ENCODE results near the gene PRKD2. TPM values are rescaled to one million over a fixed set of nuclear protein-coding genes. Genes with fewer than 3 reads are reported as not detected.

Gene PRKD2
- total and polyA plus RNA-seq, 8 donors, result 13.8 to 90.3 (median 21.0) TPM

DNA sequence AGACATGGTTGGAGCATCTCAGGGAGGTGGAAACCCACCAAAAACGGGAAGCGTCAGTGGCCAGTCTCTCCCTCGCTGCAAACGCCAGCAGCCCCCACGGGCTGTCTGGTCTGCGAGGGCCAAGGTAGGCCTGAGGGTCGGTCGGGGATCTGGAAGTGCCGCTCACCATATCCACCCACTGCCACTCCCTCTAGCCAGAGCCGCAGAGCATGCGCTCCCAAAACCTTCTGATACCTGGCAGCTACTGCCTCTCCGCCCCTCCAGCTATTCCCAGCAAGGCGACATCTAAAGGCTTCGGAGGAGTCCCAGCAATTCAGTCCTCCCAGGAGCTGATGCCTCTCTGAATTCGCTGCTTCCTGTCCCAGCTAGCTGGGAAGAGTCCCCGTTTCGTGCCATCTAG, 24.5 kb upstream of the PRKD2 start:
- no peak overlapping the region for H3K27ac ChIP-seq
- DNase-seq (no peak), FAIRE-seq (no peak), ATAC-seq (no peak)
- TF ChIP-seq, protein P1, sequence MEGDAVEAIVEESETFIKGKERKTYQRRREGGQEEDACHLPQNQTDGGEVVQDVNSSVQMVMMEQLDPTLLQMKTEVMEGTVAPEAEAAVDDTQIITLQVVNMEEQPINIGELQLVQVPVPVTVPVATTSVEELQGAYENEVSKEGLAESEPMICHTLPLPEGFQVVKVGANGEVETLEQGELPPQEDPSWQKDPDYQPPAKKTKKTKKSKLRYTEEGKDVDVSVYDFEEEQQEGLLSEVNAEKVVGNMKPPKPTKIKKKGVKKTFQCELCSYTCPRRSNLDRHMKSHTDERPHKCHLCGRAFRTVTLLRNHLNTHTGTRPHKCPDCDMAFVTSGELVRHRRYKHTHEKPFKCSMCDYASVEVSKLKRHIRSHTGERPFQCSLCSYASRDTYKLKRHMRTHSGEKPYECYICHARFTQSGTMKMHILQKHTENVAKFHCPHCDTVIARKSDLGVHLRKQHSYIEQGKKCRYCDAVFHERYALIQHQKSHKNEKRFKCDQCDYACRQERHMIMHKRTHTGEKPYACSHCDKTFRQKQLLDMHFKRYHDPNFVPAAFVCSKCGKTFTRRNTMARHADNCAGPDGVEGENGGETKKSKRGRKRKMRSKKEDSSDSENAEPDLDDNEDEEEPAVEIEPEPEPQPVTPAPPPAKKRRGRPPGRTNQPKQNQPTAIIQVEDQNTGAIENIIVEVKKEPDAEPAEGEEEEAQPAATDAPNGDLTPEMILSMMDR (IDR thresholded peaks at IDR 0.05), result no peak
- peaks cover 0 to 11% (median 0%) of the 10 kb centered on the region in 3 donors for H3K4me1 ChIP-seq
- WGBS, 2 donors, result 85 to 86% methylated on average over 17 of the region's 17 CpGs
- no peak overlapping the region for H3K4me3 ChIP-seq
- peaks cover 0 to 11% (median 0%) of the 10 kb centered on the region in 3 donors for H3K36me3 ChIP-seq
- H3K27me3 ChIP-seq, result no peaks in the 10 kb centered on the region
- intact Hi-C loops (cut with DNase I), result no loop called here
- no peaks in the 10 kb centered on the region for H3K9me3 ChIP-seq

DNA sequence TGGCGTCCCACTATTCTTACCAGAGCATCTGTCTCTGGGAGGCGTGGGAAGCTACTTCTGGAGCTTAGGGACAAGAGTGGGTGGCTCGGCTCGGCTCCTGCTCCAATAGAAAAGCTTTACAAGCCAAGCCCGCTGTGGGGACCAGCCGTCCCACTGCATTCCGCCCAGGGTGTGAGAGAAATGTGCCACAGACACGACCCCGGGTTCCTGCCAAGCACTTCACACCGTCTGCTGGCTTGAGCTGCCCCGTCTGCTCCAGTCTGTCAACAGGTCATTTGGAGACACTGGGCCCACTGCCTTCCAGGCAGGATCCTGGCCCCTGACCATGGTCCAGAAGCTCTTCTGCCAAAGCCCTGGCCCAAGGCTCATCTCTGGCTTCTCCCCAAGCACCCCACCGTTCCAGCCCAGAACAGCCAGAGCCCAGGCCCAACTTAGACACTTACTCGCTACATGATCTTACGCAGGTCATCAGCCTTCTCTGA, 22.4 kb upstream of the PRKD2 start:
- intact Hi-C loops (cut with DNase I), result no loop called here
- H3K9me3 ChIP-seq, result no peaks in the 10 kb centered on the region
- 71 to 78% methylated on average over 14 of the region's 14 CpGs for WGBS, 2 donors
- TF ChIP-seq, protein P1 (IDR thresholded peaks at IDR 0.05), result no peak
- peak in 2 of 4 donors; percentile 11 to 15 for ATAC-seq
- no peak overlapping the region for H3K27ac ChIP-seq
- no peak for FAIRE-seq
- no peak overlapping the region for H3K4me3 ChIP-seq
- peaks cover 0 to 15% (median 0%) of the 10 kb centered on the region in 3 donors for H3K36me3 ChIP-seq
- H3K4me1 ChIP-seq, result peaks cover 0 to 7% (median 0%) of the 10 kb centered on the region in 3 donors
- peak in 1 of 6 donors; percentile 32 for DNase-seq
- H3K27me3 ChIP-seq, result no peaks in the 10 kb centered on the region

DNA sequence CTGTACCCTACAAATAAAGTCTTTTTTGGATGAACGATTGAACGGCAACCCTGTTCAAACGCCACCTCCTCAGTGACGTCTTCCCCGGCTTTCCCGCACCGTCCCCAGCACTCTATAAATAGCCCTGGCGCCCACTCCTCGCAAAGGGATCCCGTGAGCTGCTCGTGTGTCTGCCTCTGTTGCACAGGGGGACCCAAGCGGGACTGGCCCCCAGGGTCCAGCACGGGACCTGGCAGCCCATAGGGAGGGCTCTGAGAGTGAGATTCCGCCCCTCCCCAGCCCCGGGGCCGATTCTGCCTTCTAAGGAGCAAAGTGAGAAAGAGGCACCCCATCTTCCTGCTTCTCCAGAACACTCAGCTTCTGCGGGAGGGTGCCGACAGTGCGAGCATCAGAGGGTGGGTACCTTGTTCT, 20.9 kb upstream of the PRKD2 start:
- peaks cover 0 to 29% (median 6%) of the 10 kb centered on the region in 3 donors for H3K36me3 ChIP-seq
- H3K4me3 ChIP-seq, result no peak overlapping the region
- peaks cover 0 to under 1% (median 0%) of the 10 kb centered on the region in 3 donors for H3K4me1 ChIP-seq
- peak in 1 of 6 donors; percentile 37 for DNase-seq
- no peaks in the 10 kb centered on the region for H3K27me3 ChIP-seq
- TF ChIP-seq, protein P1 (IDR thresholded peaks at IDR 0.05), result no peak
- intact Hi-C loops (cut with DNase I), result no loop called here
- no peak overlapping the region for H3K27ac ChIP-seq
- H3K9me3 ChIP-seq, result no peaks in the 10 kb centered on the region
- 81 to 83% methylated on average over 19 of the region's 19 CpGs for WGBS, 2 donors
- no peak for FAIRE-seq
- ATAC-seq, result no peak

- no peak for FAIRE-seq
- intact Hi-C loops (cut with DNase I), result no loop called here
- Histone ChIP-seq H3K9me3 (no peaks in the 10 kb centered on the region), H3K27me3 (no peaks in the 10 kb centered on the region), H3K4me3 (no peak overlapping the region), H3K4me1 (no peaks in the 10 kb centered on the region), H3K36me3 (peaks cover 3 to 34% (median 10%) of the 10 kb centered on the region in 3 donors), H3K27ac (no peak overlapping the region)
- TF ChIP-seq, protein P1 (IDR thresholded peaks at IDR 0.05), result no peak
- peak in 1 of 6 donors; percentile 9 for DNase-seq
- ATAC-seq, result peak in 1 of 4 donors; percentile 12
- WGBS, 2 donors, result 65 to 68% methylated on average over 7 of the region's 7 CpGs
Measured at GRCh38 chr19:46737298-46737654, 20.4 kb upstream of the PRKD2 start.

DNA sequence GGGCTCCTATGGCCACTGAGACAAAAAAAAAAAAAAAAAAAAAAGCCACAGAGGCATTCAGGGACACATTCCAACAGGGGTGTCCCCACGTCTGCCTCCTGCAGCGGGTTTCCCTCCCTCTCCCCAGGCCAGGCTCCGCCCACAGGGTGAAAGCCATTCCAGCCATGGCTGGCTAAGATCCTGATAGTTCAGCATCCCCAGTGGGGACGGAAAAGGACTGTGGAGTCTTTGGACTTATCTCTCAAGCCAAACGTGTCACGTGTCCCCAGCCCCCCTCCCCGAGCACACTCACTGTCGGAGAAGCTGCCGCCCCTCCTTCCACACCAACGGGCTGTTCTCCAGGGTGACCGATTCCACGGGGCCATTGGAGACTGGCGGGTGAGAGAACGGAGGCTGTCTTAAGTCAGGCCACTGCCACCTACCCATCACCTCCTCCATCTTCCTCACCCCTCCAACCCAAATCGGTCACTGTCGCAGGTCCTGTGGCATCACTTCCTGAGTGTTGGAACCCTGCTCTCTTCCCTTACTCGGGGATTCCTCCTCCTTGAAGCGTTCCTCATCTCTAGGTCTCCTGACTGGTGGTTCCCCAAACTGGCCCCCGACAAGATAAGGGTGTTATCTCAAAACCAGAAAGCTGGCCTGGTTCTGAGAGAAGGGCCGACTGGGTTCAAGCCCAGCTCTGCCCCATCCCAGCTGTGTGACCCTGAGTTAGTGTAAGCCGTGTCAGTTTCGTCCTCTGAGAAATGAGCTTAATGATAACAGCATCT, 19.8 kb upstream of the PRKD2 start:
- no peak overlapping the region for H3K27ac ChIP-seq
- 64 to 69% methylated on average over 22 of the region's 22 CpGs for WGBS, 2 donors

More for the DNA sequence above, 19.8 kb upstream of the PRKD2 start:
- peak in 3 of 6 donors; percentile 52 to 67 (median 61) for DNase-seq
- intact Hi-C loops (cut with DNase I), result no loop called here
- TF ChIP-seq, protein P1 (IDR thresholded peaks at IDR 0.05), result no peak
- Histone ChIP-seq H3K36me3 (peaks cover 3 to 36% (median 11%) of the 10 kb centered on the region in 3 donors), H3K4me3 (no peak overlapping the region), H3K9me3 (no peaks in the 10 kb centered on the region), H3K4me1 (no peaks in the 10 kb centered on the region), H3K27me3 (no peaks in the 10 kb centered on the region)
- FAIRE-seq, result no peak
- ATAC-seq, result peak; percentile 39 to 63 (median 49)
